ENCODE results near the gene RNF115. TPM values are rescaled to one million over a fixed set of nuclear protein-coding genes. Genes with fewer than 3 reads are reported as not detected.
A peak's percentile ranks its signal among the peaks of the same experiment; 100 is the strongest.

Gene RNF115
- total RNA-seq, 1 donor from 2014 or later = 14.2 TPM

GRCh38 chr1:145849356-145850160 is 25.7 kb upstream of the RNF115 start:
- DNase-seq = no peak
- TF ChIP-seq CTCF (IDR thresholded peaks at IDR 0.05) = peak; percentile 34
- H3K27me3 ChIP-seq (ENCODE audit: low read depth) = no peaks in the 10 kb centered on the region
- H3K27ac ChIP-seq = peak overlapping the region; percentile 60
- H3K36me3 ChIP-seq = peaks cover 73% of the 10 kb centered on the region
- ATAC-seq = peak; percentile 55 to 74
- intact Hi-C loops (cut with DNase I) = no loop called here
- peaks cover 25% of the 10 kb centered on the region for H3K4me1 ChIP-seq
- H3K4me3 ChIP-seq = no peak overlapping the region
- H3K9me3 ChIP-seq = no peaks in the 10 kb centered on the region

GRCh38 chr1:145847827-145848226 is 23.9 kb upstream of the RNF115 start:
- peaks cover 26% of the 10 kb centered on the region for H3K4me1 ChIP-seq
- H3K27me3 ChIP-seq (ENCODE audit: low read depth) = no peaks in the 10 kb centered on the region
- no peaks in the 10 kb centered on the region for H3K9me3 ChIP-seq
- H3K36me3 ChIP-seq = peaks cover 65% of the 10 kb centered on the region
- H3K27ac ChIP-seq = no peak overlapping the region
- H3K4me3 ChIP-seq = no peak overlapping the region
- no peak for DNase-seq
- no peak for TF ChIP-seq CTCF (IDR thresholded peaks at IDR 0.05)
- intact Hi-C loops (cut with DNase I) = no loop called here
- ATAC-seq = no peak

GRCh38 chr1:145846201-145846612 is 22.3 kb upstream of the RNF115 start:
- intact Hi-C loops (cut with DNase I) = no loop called here
- Histone ChIP-seq H3K4me3 (peak overlapping the region; percentile 66), H3K27ac (peak overlapping the region; percentile 60), H3K36me3 (peaks cover 65% of the 10 kb centered on the region), H3K27me3 (ENCODE audit: low read depth) (no peaks in the 10 kb centered on the region), H3K9me3 (no peaks in the 10 kb centered on the region), H3K4me1 (peaks cover 26% of the 10 kb centered on the region)
- DNase-seq = no peak
- peak; percentile 64 for TF ChIP-seq CTCF (IDR thresholded peaks at IDR 0.05)
- ATAC-seq = peak; percentile 65 to 72

GRCh38 chr1:145845514-145846161 is 21.7 kb upstream of the RNF115 start, which contains the start of gene NUDT17:
Gene NUDT17, plus strand, starts transcription at chr1:145845630. Its CDS starts 11 bp downstream, at chr1:145845641.
- Histone ChIP-seq H3K27ac (peak within 1 kb of the TSS; percentile 60), H3K27me3 (ENCODE audit: low read depth) (no peaks in the 10 kb centered on the region), H3K4me1 (peaks cover 26% of the 10 kb centered on the region), H3K4me3 (peak within 1 kb of the TSS; percentile 66), H3K9me3 (no peaks in the 10 kb centered on the region), H3K36me3 (peaks cover 65% of the 10 kb centered on the region)
- peak; percentile 92 to 94 for ATAC-seq
- DNase-seq = peak; percentile 91
- TF ChIP-seq CTCF (IDR thresholded peaks at IDR 0.05) = peak; percentile 91
- intact Hi-C loops (cut with DNase I) = no loop called here

- DNase-seq (no peak), ATAC-seq (peak; percentile 3 to 47)
- H3K27ac ChIP-seq = peak overlapping the region; percentile 60
- TF ChIP-seq CTCF (IDR thresholded peaks at IDR 0.05) = no peak
- peaks cover 26% of the 10 kb centered on the region for H3K4me1 ChIP-seq
- peak overlapping the region; percentile 66 for H3K4me3 ChIP-seq
- intact Hi-C loops (cut with DNase I) = no loop called here
- H3K36me3 ChIP-seq = peaks cover 65% of the 10 kb centered on the region
- H3K27me3 ChIP-seq (ENCODE audit: low read depth) = no peaks in the 10 kb centered on the region
- H3K9me3 ChIP-seq = no peaks in the 10 kb centered on the region
Observed at GRCh38 chr1:145845144-145845513, 21.2 kb upstream of the RNF115 start.

Measured in lower lobe of right lung (tissue), 2 donors.